PFSK-1 (cell line): Measurements from ENCODE around the gene EPM2A.

ENCODE experiments used
- FOXP2 ChIP-seq: optimal IDR thresholded peaks from 2 replicates; pipeline ENCODE3; 2011; ENCODE audit warnings: borderline replicate concordance, control low read depth, inconsistent platforms; ENCODE audit not compliant: insufficient read depth; ENCODE audit errors: extremely low read length, extremely low read depth
- POLR2AphosphoS5 ChIP-seq: IDR thresholded peaks from 2 replicates; pipeline ENCODE4 v1.6.1; 2012; ENCODE audit warnings: low read depth, mild to moderate bottlenecking, control low read depth, low read length, moderate library complexity
- REST ChIP-seq, 2 experiments: IDR thresholded peaks; 2 replicates each; pipeline versions ENCODE4 v1.6.1 to v1.8.0; 2011 to 2012; ENCODE audit warnings: low read depth in 2 of 2, low read length in 2 of 2, control low read depth in 1 of 2, inconsistent platforms in 1 of 2, mild to moderate bottlenecking in 1 of 2, moderate library complexity in 1 of 2; ENCODE audit not compliant: insufficient read depth in 1 of 2
- SIN3A ChIP-seq: IDR thresholded peaks from 2 replicates; pipeline ENCODE4 v1.6.1; 2012; ENCODE audit warnings: mild to moderate bottlenecking, low read length, moderate library complexity, borderline replicate concordance; ENCODE audit not compliant: insufficient read depth
- TAF1 ChIP-seq: IDR thresholded peaks from 2 replicates; pipeline ENCODE4 v1.6.1; 2012; ENCODE audit warnings: low read length, control low read depth, borderline replicate concordance; ENCODE audit not compliant: insufficient read depth

EPM2A gene

GRCh38 chr6:145725570-145725969, 9.8 kb downstream of the EPM2A start:
- no peak for TF ChIP-seq REST (IDR thresholded peaks at IDR 0.05; ENCODE audit: insufficient read depth in 1 of 2, low read depth in 2 of 2, low read length in 2 of 2)
- TF ChIP-seq TAF1 = no peak
- TF ChIP-seq SIN3A = no peak
- no peak for TF ChIP-seq POLR2AphosphoS5
- TF ChIP-seq FOXP2 = no peak

GRCh38 chr6:145723646-145724045, 11.7 kb downstream of the EPM2A start:
- TF ChIP-seq REST (IDR thresholded peaks at IDR 0.05; ENCODE audit: insufficient read depth in 1 of 2, low read depth in 2 of 2, low read length in 2 of 2) (no peak), POLR2AphosphoS5 (no peak), SIN3A (no peak), TAF1 (no peak), FOXP2 (no peak)

- TF ChIP-seq FOXP2 = no peak
- no peak for TF ChIP-seq REST (IDR thresholded peaks at IDR 0.05; ENCODE audit: insufficient read depth in 1 of 2, low read depth in 2 of 2, low read length in 2 of 2)
Observed at GRCh38 chr6:145722190-145722589, 13.1 kb downstream of the EPM2A start.

GRCh38 chr6:145721144-145721543, 14.2 kb downstream of the EPM2A start:
- TF ChIP-seq REST (IDR thresholded peaks at IDR 0.05; ENCODE audit: insufficient read depth in 1 of 2, low read depth in 2 of 2, low read length in 2 of 2) = no peak
- TF ChIP-seq SIN3A = no peak
- no peak for TF ChIP-seq FOXP2
- no peak for TF ChIP-seq POLR2AphosphoS5
- no peak for TF ChIP-seq TAF1

GRCh38 chr6:145715426-145715825, 19.9 kb downstream of the EPM2A start:
- no peak for TF ChIP-seq REST (IDR thresholded peaks at IDR 0.05; ENCODE audit: insufficient read depth in 1 of 2, low read depth in 2 of 2, low read length in 2 of 2)
- no peak for TF ChIP-seq FOXP2
- TF ChIP-seq TAF1 = no peak
